Endodermal cell (in vitro differentiated cells): Measurements from ENCODE around the gene CRPPA. TPM values are rescaled to one million over a fixed set of nuclear protein-coding genes. Genes with fewer than 3 reads are reported as not detected.

Experiments
- DNase-seq: peaks from one replicate; pipeline ENCODE4 v3.0.0-alpha.2; 2017
- H3K27ac ChIP-seq: 2 replicates; pipeline ENCODE4 v1.5.1; 2013; ENCODE audit warnings: mild to moderate bottlenecking, low read depth, low read length, moderate library complexity
- H3K27me3 ChIP-seq: 2 replicates; pipeline ENCODE4 v1.6.1; 2013; ENCODE audit warnings: mild to moderate bottlenecking, low read length, moderate library complexity; ENCODE audit not compliant: insufficient read depth, control insufficient read depth, poor library complexity, severe bottlenecking
- H3K36me3 ChIP-seq: 2 replicates; pipeline ENCODE4 v1.7.0; 2013; ENCODE audit warnings: mild to moderate bottlenecking, low read length, moderate library complexity; ENCODE audit not compliant: control insufficient read depth, insufficient read depth
- H3K4me1 ChIP-seq: one replicate; pipeline ENCODE4 v1.7.0; 2013; ENCODE audit warnings: low read length; ENCODE audit not compliant: control insufficient read depth, insufficient read depth
- H3K4me3 ChIP-seq: 2 replicates; pipeline ENCODE4 v1.5.1; 2013; ENCODE audit warnings: mild to moderate bottlenecking, low read length, moderate library complexity
- H3K9ac ChIP-seq: 2 replicates; pipeline ENCODE4 v1.6.1; 2013; ENCODE audit warnings: mild to moderate bottlenecking, low read length, moderate library complexity; ENCODE audit not compliant: poor library complexity, severe bottlenecking; ENCODE audit errors: extremely low read depth
- H3K9me3 ChIP-seq: 2 replicates; pipeline ENCODE4 v1.6.1; 2013; ENCODE audit warnings: mild to moderate bottlenecking, low read length, moderate library complexity; ENCODE audit not compliant: control insufficient read depth
- H3K27ac Mint-ChIP-seq: 2 replicates; pipeline ENCODE4 v1.8.0; 2020; ENCODE audit warnings: mixed read lengths
- H3K27me3 Mint-ChIP-seq: 2 replicates; pipeline ENCODE4 v1.8.0; 2021; ENCODE audit warnings: mild to moderate bottlenecking, mixed read lengths; ENCODE audit not compliant: insufficient read depth
- H3K36me3 Mint-ChIP-seq: 2 replicates; pipeline ENCODE4 v1.8.0; 2020; ENCODE audit warnings: low read depth, mixed read lengths
- H3K4me1 Mint-ChIP-seq: 2 replicates; pipeline ENCODE4 v1.8.0; 2020; ENCODE audit warnings: mixed read lengths
- H3K4me3 Mint-ChIP-seq: 2 replicates; pipeline ENCODE4 v1.8.0; 2020; ENCODE audit warnings: mild to moderate bottlenecking, moderate library complexity, mixed read lengths
- H3K9me3 Mint-ChIP-seq: 2 replicates; pipeline ENCODE4 v1.8.0; 2020; ENCODE audit warnings: mild to moderate bottlenecking, mixed read lengths
- WGBS, 2 experiments: methylation state at CpG; one replicate each; pipeline versions ENCODE4 v1.1.5 to v1.1.7; 2013; ENCODE audit warnings: missing lambda C conversion rate in 2 of 2, mixed read lengths in 1 of 2; ENCODE audit not compliant: insufficient coverage in 1 of 2, insufficient read length in 1 of 2; 5-methylcytosine and 5-hydroxymethylcytosine counted together
- total RNA-seq, 2 donors: library from RNA; stranded (reverse); fragmentation: NEBNext Ultra II Directional in 1 of 2; extraction: Animal tissue kit (Norgen Biotek cat#: 25700) in 1 of 2; gene quantifications; 2 replicates in 1 of 2; 3 replicates in 1 of 2; pipeline ENCODE4 v1.2.1, GENCODE V29; 2021
- TF ChIP-seq, protein P1 (sequence below): fragments of 200-600 bp; sonication (generic); conservative IDR thresholded peaks from 2 replicates; pipeline ENCODE4 v1.5.0; 2021; ENCODE audit warnings: antibody characterized with exemption, mild to moderate bottlenecking

The CRPPA gene
- total RNA-seq, 2 donors from 2014 or later: 3.7 to 5.4 TPM

DNA sequence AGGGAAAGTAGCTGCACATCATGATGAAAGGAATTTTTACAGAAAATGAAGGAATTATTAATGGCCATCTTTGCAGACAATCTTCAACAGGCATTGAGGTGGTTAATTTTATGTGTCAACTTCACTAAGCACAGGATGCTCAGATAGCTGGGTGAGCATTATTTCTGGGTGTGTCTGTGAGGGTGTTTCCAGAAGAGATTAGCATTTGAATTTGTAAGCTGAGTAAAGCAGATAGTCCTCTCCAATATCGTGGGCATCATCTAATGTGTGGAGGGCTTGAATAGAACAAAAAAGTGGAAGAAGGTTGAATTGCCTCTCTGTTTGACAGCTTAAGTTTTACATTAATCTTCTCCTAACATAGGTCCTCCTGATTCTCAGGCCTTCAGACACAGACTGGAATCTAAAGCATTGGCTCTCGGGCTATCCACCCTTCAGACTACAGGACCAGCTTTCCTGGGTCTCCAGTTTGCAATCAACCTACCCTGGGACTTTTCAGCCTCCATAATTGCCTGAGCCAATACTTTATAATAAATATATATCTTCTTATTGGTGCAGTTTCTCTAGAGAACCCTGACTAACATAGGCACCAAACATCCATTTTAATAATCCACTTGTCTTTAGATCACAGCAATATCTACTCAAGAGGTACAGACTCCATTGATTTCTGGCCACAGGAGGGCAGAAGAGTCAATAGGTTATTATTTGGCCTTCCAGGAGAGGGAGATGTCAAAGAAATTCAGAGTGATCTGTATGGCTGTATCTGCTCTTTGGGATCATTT is 10.5 kb upstream of the CRPPA start:
- TF ChIP-seq, protein P1, sequence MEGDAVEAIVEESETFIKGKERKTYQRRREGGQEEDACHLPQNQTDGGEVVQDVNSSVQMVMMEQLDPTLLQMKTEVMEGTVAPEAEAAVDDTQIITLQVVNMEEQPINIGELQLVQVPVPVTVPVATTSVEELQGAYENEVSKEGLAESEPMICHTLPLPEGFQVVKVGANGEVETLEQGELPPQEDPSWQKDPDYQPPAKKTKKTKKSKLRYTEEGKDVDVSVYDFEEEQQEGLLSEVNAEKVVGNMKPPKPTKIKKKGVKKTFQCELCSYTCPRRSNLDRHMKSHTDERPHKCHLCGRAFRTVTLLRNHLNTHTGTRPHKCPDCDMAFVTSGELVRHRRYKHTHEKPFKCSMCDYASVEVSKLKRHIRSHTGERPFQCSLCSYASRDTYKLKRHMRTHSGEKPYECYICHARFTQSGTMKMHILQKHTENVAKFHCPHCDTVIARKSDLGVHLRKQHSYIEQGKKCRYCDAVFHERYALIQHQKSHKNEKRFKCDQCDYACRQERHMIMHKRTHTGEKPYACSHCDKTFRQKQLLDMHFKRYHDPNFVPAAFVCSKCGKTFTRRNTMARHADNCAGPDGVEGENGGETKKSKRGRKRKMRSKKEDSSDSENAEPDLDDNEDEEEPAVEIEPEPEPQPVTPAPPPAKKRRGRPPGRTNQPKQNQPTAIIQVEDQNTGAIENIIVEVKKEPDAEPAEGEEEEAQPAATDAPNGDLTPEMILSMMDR: peak; percentile 86
- Histone ChIP-seq H3K9ac (no peak overlapping the region), H3K4me3 (no peak overlapping the region), H3K27me3 (no peaks in the 10 kb centered on the region), H3K4me1 (peaks cover 6% of the 10 kb centered on the region), H3K36me3 (no peaks in the 10 kb centered on the region), H3K9me3 (no peaks in the 10 kb centered on the region), H3K27ac (no peak overlapping the region)
- Mint-ChIP-seq H3K27ac (no peak overlapping the region), H3K36me3 (no peaks in the 10 kb centered on the region), H3K4me3 (no peak overlapping the region), H3K4me1 (peaks cover 4% of the 10 kb centered on the region), H3K9me3 (no peaks in the 10 kb centered on the region), H3K27me3 (no peaks in the 10 kb centered on the region)
- 89 to 100% methylated on average over 1 to 2 of the region's 2 CpGs for WGBS, 2 experiments
- DNase-seq: peak; percentile 70

DNA sequence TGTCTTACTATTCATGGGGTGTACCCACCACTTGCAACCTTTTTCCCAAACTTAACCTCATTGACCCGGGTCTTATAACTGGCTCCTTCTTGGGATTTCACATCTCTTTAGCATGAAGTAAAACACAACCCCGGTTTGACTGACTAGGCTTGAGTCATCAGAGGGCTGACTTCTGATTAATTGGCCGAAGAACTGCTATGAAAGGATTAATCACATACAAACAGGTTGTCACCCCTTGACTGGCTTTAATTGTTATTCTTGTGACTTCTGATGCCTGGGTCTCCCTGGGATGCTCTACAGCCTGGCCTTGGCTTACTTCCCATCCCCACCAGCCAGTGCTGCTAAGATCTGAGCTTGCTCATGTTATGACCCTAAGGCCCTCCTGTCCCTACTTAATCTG is 8.8 kb upstream of the CRPPA start:
- Histone ChIP-seq H3K36me3 (no peaks in the 10 kb centered on the region), H3K4me1 (peaks cover 6% of the 10 kb centered on the region), H3K4me3 (no peak overlapping the region), H3K9ac (no peak overlapping the region), H3K9me3 (no peaks in the 10 kb centered on the region), H3K27ac (no peak overlapping the region), H3K27me3 (no peaks in the 10 kb centered on the region)
- H3K4me1 Mint-ChIP-seq: peaks cover 4% of the 10 kb centered on the region
- no peaks in the 10 kb centered on the region for H3K9me3 Mint-ChIP-seq
- H3K36me3 Mint-ChIP-seq: no peaks in the 10 kb centered on the region
- TF ChIP-seq, protein P1: no peak
- no peak overlapping the region for H3K27ac Mint-ChIP-seq
- no peak overlapping the region for H3K4me3 Mint-ChIP-seq
- WGBS, 2 experiments: 84 to 92% methylated on average over 3 of the region's 3 CpGs
- DNase-seq: no peak
- no peaks in the 10 kb centered on the region for H3K27me3 Mint-ChIP-seq

GRCh38 chr7:16428672-16429071 is 7.3 kb upstream of the CRPPA start:
- Mint-ChIP-seq H3K9me3 (no peaks in the 10 kb centered on the region), H3K4me1 (peaks cover 4% of the 10 kb centered on the region), H3K27ac (no peak overlapping the region), H3K36me3 (no peaks in the 10 kb centered on the region), H3K4me3 (no peak overlapping the region), H3K27me3 (no peaks in the 10 kb centered on the region)
- no peaks in the 10 kb centered on the region for H3K9me3 ChIP-seq
- H3K27ac ChIP-seq: no peak overlapping the region
- WGBS, 2 experiments: 74% methylated on average over 2 of the region's 2 CpGs; no CpG with 5 or more reads in 1 of the 2 experiments
- peaks cover 6% of the 10 kb centered on the region for H3K4me1 ChIP-seq
- H3K36me3 ChIP-seq: no peaks in the 10 kb centered on the region
- TF ChIP-seq, protein P1: no peak
- DNase-seq: no peak
- H3K9ac ChIP-seq: no peak overlapping the region
- H3K27me3 ChIP-seq: no peaks in the 10 kb centered on the region
- no peak overlapping the region for H3K4me3 ChIP-seq
